ENCODE results near the gene SPTBN4.
"Not testable (repeated sequence)": the region's sequence is repeated elsewhere in the genome, so short reads cannot be mapped to it uniquely, and the experiment has no call there.

SPTBN4 gene

GRCh38 chr19:40530091-40530901, 63.5 kb downstream of the SPTBN4 start:
- no peak for DNase-seq (ENCODE audit: low read depth)

GRCh38 chr19:40533508-40533907, 66.7 kb downstream of the SPTBN4 start:
- DNase-seq (ENCODE audit: low read depth): no peak

- no peak for DNase-seq (ENCODE audit: low read depth)
Observed at GRCh38 chr19:40534148-40534547, 67.3 kb downstream of the SPTBN4 start.

DNA sequence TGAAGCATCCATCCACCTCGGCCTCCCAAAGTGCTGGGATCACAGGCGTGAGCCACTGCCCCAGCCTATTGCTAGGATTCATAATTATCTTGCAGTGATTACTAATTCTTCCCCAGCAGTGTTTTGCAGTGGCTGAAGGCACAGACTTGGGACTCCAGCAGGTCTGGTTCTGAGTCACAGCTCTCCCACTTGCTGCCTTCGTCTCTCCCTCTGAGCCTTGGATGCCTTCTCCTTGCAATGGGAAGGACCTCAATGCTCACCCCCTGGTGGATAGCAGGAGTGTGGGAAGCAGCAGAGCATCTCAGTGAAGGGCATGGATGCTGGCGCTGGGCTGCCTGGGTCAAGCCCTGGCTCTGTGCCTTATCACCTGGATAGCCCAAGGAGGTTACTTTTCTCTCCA, 72.3 kb downstream of the SPTBN4 start:
- no peak for DNase-seq (ENCODE audit: low read depth)

- no peak for DNase-seq (ENCODE audit: low read depth)
Observed at GRCh38 chr19:40542202-40542859, 75.5 kb downstream of the SPTBN4 start.

DNA sequence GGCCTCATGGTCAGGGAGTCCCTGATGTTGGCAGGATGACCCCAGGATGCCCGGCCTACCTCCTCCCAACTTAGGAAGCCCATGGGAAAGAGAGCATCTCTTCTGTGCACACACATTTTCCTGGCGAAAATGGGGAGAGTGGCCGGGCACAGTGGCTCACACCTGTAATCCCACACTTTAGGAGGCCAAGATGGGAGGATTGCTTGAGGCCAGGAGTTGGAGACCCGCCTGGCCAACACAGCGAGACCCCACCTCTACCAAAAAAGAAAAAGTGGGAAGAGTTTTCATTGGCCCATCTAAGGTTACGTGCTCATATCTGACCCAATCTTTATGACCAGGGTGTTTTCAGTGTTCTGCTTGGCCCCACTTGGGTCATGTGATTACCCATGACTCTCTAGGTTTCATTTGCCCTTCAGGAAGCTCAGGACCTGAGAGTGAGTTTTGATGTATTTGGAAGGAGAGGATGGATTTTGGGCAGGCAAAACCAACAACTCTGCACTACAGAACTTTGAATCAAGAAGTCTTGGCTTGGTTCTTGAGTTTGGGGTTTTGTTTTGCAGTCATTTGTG, 76.3 kb downstream of the SPTBN4 start:
- DNase-seq (ENCODE audit: low read depth): no peak

DNA sequence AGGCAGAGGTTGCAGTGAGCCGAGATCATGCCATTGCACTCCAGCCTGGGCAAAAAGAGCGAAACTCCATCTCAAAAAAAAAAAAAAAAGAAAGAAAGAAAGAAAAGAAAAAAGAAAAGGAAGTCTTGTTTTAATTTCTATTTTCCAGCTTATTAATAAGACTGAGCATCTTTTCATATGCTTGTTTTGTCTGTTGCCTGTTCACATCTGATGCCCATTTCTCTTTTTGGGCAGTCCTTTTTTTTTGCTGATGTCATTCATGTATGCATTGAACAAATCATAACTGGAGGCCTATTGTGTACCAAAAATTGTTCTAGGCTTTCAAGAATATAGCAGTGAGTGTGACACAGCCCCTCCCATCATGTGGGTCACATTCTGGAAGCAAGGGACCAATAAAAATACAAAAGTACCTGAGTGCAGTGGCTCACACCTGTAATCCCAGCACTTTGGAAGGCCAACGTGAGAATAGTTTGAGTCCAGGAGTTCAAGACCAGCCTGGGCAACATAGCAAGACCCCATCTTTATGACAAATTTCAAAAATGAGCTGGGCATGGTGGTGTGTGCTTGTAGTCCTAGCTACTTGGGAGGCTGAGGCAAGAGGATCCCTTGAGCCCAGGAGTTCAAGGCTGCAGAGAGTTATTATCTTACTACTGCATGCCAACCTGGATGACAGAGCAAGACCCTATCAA, 79.5 kb downstream of the SPTBN4 start:
- not testable (repeated sequence) for DNase-seq (ENCODE audit: low read depth)

DNA sequence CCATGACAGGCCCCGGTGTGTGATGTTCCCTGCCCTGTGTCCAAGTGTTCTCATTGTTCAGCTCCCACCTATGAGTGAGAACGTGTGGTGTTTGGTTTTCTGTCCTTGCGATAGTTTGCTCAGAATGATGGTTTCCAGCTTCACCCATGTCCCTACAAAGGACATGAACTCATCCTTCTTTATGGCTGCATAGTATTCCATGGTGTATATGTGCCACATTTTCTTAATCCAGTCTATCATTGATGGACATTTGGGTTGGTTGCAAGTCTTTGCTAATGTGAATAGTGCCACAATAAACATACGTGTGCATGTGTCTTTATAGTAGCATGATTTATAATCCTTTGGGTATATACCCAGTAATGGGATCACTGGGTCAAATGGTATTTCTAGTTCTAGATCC, 80.4 kb downstream of the SPTBN4 start:
- DNase-seq (ENCODE audit: low read depth): not testable (repeated sequence)

DNA sequence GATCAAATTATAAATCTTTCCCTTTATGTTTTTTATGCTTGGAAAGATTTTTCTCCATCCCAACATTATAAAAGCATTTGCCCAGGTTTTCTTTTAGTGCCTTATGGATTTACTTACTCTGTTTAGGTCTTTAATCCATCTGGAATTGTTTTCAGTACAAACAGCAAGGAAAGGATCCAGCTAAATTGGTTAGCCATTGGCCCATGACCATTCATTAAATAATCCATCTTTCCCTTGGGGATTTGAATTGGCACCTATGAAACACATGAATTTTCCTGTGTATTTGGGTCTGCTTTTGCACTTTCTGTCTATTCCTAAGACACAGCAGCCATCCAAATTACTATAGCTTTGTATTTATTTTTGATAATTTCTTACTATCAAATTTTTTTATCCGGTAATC, 81.0 kb downstream of the SPTBN4 start:
- no peak for DNase-seq (ENCODE audit: low read depth)

DNA sequence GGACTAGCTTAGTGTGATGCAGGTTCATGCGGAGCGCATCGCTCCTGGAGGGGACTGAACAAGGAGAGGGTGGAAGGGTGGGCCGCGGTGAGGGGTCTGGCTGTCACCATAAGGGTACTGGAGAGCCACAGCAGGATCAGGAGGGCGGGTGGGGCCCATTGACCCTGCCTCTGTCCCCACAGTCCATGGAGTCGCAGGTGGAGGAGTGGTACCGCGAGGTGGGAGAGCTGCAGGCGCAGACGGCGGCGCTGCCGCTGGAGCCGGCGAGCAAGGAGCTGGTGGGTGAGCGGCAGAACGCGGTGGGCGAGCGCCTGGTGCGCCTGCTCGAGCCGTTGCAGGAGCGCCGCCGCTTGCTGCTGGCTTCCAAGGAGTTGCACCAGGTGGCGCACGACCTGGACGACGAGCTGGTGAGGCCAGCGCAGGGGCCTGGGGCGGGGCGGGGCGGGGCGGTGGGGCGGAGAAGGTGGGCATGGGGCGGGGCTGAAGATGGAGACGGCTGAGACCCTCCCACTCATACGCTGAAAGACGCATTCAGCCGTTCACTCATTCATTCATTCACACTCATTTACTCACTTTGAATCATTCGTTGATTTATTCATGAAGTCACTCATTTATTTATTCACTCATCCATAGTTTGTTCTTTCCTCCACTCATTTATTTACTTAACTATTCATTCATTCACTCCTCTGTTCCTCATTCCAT, 82.4 kb downstream of the SPTBN4 start:
- no peak for DNase-seq (ENCODE audit: low read depth)

- DNase-seq (ENCODE audit: low read depth): no peak
Observed at GRCh38 chr19:40550951-40551350, 84.2 kb downstream of the SPTBN4 start.

DNA sequence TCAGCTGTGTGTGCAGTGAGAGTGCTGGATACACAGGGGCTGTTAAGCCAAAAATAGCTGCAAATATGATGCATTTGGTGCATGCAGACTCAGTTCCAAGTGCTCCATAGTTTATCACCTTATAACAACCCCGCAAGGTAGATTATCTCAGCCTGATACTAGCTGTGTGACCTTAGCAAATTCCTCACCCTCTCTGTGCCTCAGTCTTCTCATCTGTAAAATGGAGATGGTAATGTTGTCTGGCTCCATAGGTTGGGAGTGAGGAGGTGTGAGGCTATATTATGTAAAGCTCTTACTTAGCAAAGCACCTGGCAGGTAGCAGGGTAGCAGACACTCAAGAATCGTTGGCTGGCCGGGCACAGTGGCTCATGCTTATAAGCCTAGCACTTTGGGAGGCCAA, 86.0 kb downstream of the SPTBN4 start:
- DNase-seq (ENCODE audit: low read depth): no peak

GRCh38 chr19:40553885-40554857, 87.4 kb downstream of the SPTBN4 start:
- DNase-seq (ENCODE audit: low read depth): no peak

- no peak for DNase-seq (ENCODE audit: low read depth)
Observed at GRCh38 chr19:40555978-40556689, 89.3 kb downstream of the SPTBN4 start.

DNA sequence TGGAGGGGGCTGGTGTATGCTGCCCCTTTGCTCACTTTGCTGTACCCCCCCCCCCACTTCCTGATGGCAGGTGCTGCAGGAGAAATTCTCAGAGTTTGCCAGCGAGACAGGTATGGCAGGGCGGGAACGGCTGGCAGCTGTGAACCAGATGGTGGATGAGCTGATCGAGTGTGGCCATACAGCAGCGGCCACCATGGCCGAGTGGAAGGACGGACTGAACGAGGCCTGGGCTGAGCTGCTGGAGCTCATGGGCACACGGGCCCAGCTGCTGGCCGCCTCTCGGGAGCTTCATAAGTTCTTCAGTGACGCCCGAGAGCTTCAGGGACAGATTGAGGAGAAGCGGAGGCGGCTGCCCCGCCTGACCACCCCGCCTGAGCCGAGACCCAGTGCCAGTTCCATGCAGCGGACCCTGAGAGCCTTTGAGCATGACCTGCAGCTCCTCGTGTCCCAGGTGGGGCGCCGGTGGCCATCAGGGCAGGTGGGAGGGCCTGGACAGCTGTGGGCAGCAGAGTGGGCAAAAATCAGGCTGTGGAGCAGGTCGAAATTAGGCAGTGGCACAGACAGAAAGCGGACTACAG, 90.2 kb downstream of the SPTBN4 start:
- DNase-seq (ENCODE audit: low read depth): no peak

DNA sequence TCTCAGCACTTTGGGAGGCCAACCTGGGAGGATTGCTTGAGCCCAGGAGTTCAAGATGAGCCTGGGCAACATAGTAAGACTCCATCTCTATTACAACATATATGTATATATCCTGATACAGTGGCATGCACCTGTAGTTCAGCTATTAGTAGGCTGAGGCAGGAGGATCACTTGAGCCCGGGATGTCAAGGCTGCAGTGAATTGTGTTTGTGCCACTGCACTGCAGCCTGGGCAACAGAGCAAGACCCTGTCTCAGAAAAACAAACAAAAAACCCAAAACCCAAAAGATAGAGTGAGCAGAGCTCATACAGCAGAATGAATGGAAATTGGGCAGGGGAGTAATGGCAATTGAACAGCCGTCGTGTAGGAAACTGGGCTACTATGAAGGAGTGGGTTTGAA, 92.6 kb downstream of the SPTBN4 start:
- DNase-seq (ENCODE audit: low read depth): no peak

GRCh38 chr19:40560092-40560507, 93.3 kb downstream of the SPTBN4 start:
- DNase-seq (ENCODE audit: low read depth): no peak

- DNase-seq (ENCODE audit: low read depth): no peak
Observed at GRCh38 chr19:40561947-40562346, 95.1 kb downstream of the SPTBN4 start.

- DNase-seq (ENCODE audit: low read depth): not testable (repeated sequence)
Observed at GRCh38 chr19:40564535-40564934, 97.7 kb downstream of the SPTBN4 start.

DNA sequence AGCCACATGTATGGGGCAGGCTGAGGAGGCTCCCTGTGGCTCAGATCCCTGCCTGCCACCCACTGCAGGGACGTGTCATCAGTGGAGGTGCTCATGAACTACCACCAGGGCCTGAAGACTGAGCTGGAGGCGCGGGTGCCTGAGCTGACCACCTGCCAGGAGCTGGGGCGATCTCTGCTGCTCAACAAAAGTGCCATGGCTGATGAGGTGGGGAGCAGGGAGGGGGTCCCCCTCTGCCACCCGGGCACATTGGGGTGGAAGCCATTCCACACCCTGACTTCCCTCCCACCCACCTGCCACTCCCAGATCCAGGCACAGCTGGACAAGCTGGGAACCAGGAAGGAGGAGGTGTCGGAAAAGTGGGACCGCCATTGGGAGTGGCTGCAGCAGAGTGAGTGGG, 98.6 kb downstream of the SPTBN4 start:
- no peak for DNase-seq (ENCODE audit: low read depth)

Data from GM04504 (cell line).